Choroid plexus epithelial cell (primary cell): Measurements from ENCODE around the gene HS3ST2.

Experiments used
- DNase-seq: peaks from one replicate; pipeline ENCODE4 v3.0.0-alpha.2; 2010; ENCODE audit warnings: low read depth
- H3K4me3 ChIP-seq: 2 replicates; pipeline ENCODE4 v1.5.1; 2011; ENCODE audit warnings: low read depth, mild to moderate bottlenecking, control low read depth, low read length, moderate library complexity
- TF ChIP-seq, protein P1 (sequence below): conservative IDR thresholded peaks from 2 replicates; pipeline ENCODE4 v1.5.1; 2011; ENCODE audit warnings: low read depth, mild to moderate bottlenecking, control low read depth, inconsistent platforms, low read length, moderate library complexity

HS3ST2 gene

DNA sequence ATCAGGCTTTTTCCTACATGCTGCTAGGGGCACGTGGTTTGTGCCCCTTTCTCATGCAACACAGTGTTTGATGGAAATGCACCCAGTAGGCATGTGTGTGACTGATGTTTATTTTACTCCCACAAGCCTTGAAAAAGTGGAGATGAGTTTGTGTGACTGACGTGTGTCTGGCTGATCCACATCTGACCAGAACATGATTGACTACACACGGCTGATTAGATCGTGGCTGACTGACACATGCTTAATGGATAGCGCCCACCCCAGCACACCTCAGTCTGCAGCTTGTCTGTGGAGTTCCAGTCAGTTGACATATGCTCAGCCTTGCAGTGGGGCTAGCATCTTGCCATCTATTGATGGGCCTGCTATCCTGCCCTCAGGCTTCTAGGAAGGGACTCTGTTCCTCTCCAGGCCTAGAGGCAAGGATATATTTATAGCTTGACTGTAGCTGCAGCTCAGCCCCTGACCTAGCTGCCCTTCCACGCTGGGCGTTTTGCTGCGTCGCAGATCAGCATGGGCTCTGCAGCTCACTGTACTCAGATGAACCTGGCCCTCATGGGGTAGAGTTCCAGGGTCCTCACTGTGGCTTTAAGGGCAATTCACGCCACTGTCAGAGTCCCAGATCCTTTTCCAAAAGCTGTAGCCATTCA lies 112.3 kb downstream of the HS3ST2 start:
- no peak for DNase-seq
- TF ChIP-seq, protein P1, sequence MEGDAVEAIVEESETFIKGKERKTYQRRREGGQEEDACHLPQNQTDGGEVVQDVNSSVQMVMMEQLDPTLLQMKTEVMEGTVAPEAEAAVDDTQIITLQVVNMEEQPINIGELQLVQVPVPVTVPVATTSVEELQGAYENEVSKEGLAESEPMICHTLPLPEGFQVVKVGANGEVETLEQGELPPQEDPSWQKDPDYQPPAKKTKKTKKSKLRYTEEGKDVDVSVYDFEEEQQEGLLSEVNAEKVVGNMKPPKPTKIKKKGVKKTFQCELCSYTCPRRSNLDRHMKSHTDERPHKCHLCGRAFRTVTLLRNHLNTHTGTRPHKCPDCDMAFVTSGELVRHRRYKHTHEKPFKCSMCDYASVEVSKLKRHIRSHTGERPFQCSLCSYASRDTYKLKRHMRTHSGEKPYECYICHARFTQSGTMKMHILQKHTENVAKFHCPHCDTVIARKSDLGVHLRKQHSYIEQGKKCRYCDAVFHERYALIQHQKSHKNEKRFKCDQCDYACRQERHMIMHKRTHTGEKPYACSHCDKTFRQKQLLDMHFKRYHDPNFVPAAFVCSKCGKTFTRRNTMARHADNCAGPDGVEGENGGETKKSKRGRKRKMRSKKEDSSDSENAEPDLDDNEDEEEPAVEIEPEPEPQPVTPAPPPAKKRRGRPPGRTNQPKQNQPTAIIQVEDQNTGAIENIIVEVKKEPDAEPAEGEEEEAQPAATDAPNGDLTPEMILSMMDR, result no peak
- H3K4me3 ChIP-seq, result no peak overlapping the region

DNA sequence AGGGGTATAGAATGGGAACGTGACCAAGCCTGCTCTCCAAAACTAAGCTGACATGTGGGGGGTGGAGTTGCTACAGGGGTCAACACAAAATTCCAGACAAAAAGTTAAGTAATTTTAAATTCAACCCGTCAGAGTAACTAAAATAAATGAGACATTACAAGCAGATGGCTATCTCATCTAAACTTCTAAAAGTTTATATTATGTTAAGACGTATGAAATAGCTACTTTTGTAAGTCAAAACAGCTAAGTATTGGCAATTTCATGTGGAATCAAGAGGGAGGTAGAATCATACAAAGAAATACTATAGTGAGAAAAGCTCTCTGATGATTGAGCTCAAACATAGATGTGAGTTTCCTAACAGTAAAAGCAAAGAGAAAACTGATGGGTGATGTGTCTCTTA lies 113.3 kb downstream of the HS3ST2 start:
- no peak overlapping the region for H3K4me3 ChIP-seq
- TF ChIP-seq, protein P1, result no peak
- DNase-seq, result no peak

DNA sequence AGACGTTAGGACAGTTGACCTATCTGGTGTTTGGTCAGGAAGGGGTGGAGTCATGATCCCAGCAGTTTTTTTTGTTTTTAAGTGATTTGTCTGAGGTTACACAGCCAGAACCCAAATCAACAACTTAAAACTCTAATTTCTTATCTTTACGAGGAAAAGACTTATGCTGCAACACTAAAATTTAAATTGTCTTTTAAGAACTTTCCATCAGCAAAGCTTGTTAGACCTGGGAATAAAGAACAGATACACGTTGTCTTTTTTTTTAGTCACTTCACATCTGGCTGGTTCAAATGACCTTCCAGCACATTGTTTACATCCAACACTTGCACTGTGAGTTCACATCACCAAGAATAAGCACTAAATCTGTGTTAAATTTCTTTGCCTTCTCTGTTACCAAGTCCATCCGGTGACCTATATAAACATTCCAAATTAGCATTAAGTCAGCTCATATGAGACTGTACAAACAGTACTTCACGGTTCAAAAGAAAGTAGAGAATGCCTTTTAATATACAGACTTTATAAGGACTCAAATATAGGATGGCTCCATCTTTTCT lies 115.0 kb downstream of the HS3ST2 start:
- H3K4me3 ChIP-seq, result no peak overlapping the region
- DNase-seq, result no peak
- TF ChIP-seq, protein P1, result no peak

DNA sequence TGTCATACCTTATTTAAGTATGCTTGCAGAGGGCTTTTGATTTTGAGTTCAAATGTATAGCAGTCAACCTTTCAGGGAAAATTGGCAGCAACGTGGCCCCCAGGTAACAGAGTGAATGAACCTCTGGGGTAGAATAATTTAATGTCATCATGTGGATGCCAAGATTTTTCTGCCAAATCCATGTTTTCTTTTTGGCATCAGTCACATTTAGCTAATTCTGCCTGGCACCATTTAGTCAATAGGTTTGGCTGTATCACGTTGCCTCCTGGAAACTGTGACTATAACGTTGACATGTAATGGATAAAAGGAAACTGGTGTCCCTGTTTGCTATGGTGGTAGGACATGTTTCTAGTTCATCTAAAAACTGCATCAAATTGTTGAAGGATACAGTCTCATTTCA lies 115.5 kb downstream of the HS3ST2 start:
- DNase-seq, result no peak
- H3K4me3 ChIP-seq, result no peak overlapping the region
- TF ChIP-seq, protein P1, result no peak

DNA sequence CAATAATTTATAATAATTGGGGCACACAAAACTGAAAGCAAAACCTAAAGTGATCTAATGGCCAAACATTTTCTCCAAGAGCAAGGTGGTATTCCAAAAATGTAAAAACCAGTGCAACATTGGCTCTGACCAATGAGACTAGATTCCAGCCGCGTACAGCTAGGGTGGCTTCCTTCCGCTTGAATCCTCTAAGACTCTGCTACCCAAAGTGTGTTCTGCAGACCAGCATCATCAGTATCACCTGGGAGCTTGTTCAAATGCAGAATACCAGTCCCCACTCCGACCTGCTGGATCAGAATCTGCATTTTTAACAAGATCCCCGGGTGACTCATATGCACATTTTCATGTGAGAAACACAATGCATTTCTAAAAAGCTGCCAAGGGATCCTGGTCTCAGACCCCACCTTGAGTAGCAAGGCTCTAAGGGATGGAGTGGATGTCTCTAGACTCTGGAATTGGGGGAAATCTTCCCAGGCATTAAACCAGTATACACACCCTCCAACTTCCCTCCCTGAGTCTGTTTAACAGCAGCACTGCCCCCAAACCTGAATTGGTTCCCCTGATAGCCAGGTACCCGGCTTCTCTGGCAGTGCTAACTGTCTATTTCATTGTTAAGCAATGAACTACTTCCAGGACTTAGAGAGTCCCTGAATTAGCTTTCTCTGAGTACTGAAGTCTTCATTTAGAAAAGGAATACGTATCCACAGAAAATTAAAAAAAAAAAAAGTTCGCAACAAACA lies 118.2 kb downstream of the HS3ST2 start:
- no peak overlapping the region for H3K4me3 ChIP-seq
- TF ChIP-seq, protein P1, result no peak
- no peak for DNase-seq

DNA sequence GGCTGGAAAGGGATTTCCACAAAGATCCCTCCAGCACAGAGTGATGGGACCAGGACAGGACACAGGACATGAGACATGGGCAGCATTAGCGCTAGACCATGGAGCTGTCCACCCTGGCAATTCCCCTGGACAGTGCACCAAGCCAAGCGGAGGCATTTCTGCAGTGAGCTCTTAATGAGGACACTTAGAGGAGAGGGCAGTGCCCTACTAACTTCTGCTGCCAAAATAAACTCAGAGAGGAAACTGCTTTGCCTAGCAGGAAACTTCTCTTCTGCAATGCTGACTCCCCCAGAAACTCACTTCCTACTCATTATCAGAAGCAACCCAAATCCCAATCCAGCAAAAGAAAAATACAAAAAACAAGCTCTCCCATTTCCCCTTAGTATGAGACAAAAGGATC lies 119.2 kb downstream of the HS3ST2 start:
- H3K4me3 ChIP-seq, result no peak overlapping the region
- TF ChIP-seq, protein P1, result no peak
- DNase-seq, result no peak
